Astrocyte (in vitro differentiated cells and primary cell): ENCODE measurements around the gene IL10RA. TPM values are rescaled to one million over a fixed set of nuclear protein-coding genes. Genes with fewer than 3 reads are reported as not detected.

Experiments
- DNase-seq: peaks from one replicate; pipeline ENCODE4 v3.0.0-alpha.2; 2010; ENCODE audit warnings: low read depth
- FAIRE-seq: peaks from 2 replicates; lab custom pipeline; 2011; peaks lifted over from hg19 to GRCh38; lab: Jason Lieb, UNC
- H2AFZ ChIP-seq: 2 replicates; pipeline ENCODE4 v1.6.0; 2012; ENCODE audit warnings: low read depth, low read length, inconsistent platforms
- H3K27ac ChIP-seq: 2 replicates; pipeline ENCODE4 v1.5.1; 2011; ENCODE audit warnings: low read depth, low read length, inconsistent platforms
- H3K27me3 ChIP-seq: 2 replicates; pipeline ENCODE4 v1.6.0; 2011; ENCODE audit warnings: low read length, inconsistent platforms; ENCODE audit not compliant: insufficient read depth
- H3K36me3 ChIP-seq: 2 replicates; pipeline ENCODE4 v1.5.1; 2011; ENCODE audit warnings: low read length, inconsistent platforms; ENCODE audit not compliant: insufficient read depth
- H3K4me1 ChIP-seq: 2 replicates; pipeline ENCODE4 v1.5.1; 2011; ENCODE audit warnings: low read length, inconsistent platforms; ENCODE audit not compliant: insufficient read depth
- H3K4me2 ChIP-seq: 2 replicates; pipeline ENCODE4 v1.6.0; 2012; ENCODE audit warnings: low read length, inconsistent platforms
- H3K4me3 ChIP-seq: 2 replicates; pipeline ENCODE4 v1.5.1; 2011; ENCODE audit warnings: low read depth, mild to moderate bottlenecking, low read length, inconsistent platforms; ENCODE audit not compliant: insufficient read depth
- H3K79me2 ChIP-seq: 2 replicates; pipeline ENCODE4 v1.6.0; 2012; ENCODE audit warnings: mild to moderate bottlenecking, low read length, inconsistent platforms; ENCODE audit not compliant: insufficient read depth
- H3K9ac ChIP-seq: 2 replicates; pipeline ENCODE4 v1.6.0; 2012; ENCODE audit warnings: mild to moderate bottlenecking, low read length, inconsistent platforms
- H3K9me3 ChIP-seq: 2 replicates; pipeline ENCODE4 v1.5.1; 2012; ENCODE audit warnings: low read depth, mild to moderate bottlenecking, low read length, inconsistent platforms; ENCODE audit not compliant: insufficient read depth
- H4K20me1 ChIP-seq: 2 replicates; pipeline ENCODE4 v1.6.0; 2012; ENCODE audit warnings: low read length, inconsistent platforms; ENCODE audit not compliant: insufficient read depth
- H3K27ac Mint-ChIP-seq: one replicate; pipeline ENCODE4 v1.8.0; 2021; ENCODE audit warnings: mild to moderate bottlenecking, mixed read lengths; ENCODE audit not compliant: unreplicated experiment
- H3K27me3 Mint-ChIP-seq: one replicate; pipeline ENCODE4 v1.8.0; 2021; ENCODE audit warnings: low read depth, mixed read lengths; ENCODE audit not compliant: unreplicated experiment
- H3K36me3 Mint-ChIP-seq: one replicate; pipeline ENCODE4 v1.8.0; 2021; ENCODE audit warnings: low read depth, mixed read lengths; ENCODE audit not compliant: unreplicated experiment
- H3K4me1 Mint-ChIP-seq: one replicate; pipeline ENCODE4 v1.8.0; 2021; ENCODE audit warnings: low read depth, mixed read lengths; ENCODE audit not compliant: unreplicated experiment
- H3K4me3 Mint-ChIP-seq: one replicate; pipeline ENCODE4 v1.8.0; 2021; ENCODE audit warnings: mild to moderate bottlenecking, moderate library complexity, mixed read lengths; ENCODE audit not compliant: unreplicated experiment
- H3K9me3 Mint-ChIP-seq: one replicate; pipeline ENCODE4 v1.8.0; 2021; ENCODE audit warnings: mild to moderate bottlenecking, mixed read lengths; ENCODE audit not compliant: unreplicated experiment
- EZH2 ChIP-seq: IDR thresholded peaks from 2 replicates; pipeline ENCODE4 v1.6.1; 2012; ENCODE audit warnings: mild to moderate bottlenecking, low read length, inconsistent platforms; ENCODE audit not compliant: insufficient read depth
- total RNA-seq: library from RNA; stranded (reverse); gene quantifications from 2 replicates; pipeline ENCODE4 v1.2.1, GENCODE V29; 2021
- TF ChIP-seq, protein P1 (sequence below): IDR thresholded peaks from 2 replicates; pipeline ENCODE4 v1.5.1; 2011; ENCODE audit warnings: low read depth, mild to moderate bottlenecking, inconsistent platforms, low read length, moderate library complexity; ENCODE audit not compliant: insufficient read depth

Gene IL10RA
- total RNA-seq, 1 donor from 2014 or later: 0.73 TPM

- Mint-ChIP-seq H3K36me3 (no peaks in the 10 kb centered on the region), H3K27me3 (peaks cover 13% of the 10 kb centered on the region), H3K4me1 (peaks cover 3% of the 10 kb centered on the region), H3K9me3 (no peaks in the 10 kb centered on the region), H3K27ac (no peak overlapping the region), H3K4me3 (no peak overlapping the region)
- Histone ChIP-seq H3K27me3 (no peaks in the 10 kb centered on the region), H3K4me1 (no peaks in the 10 kb centered on the region), H3K4me2 (no peak overlapping the region), H3K4me3 (no peak overlapping the region), H3K9me3 (no peaks in the 10 kb centered on the region), H3K27ac (no peak overlapping the region), H3K36me3 (no peaks in the 10 kb centered on the region), H2AFZ (no peak overlapping the region), H3K9ac (no peak overlapping the region), H3K79me2 (no peaks in the 10 kb centered on the region), H4K20me1 (no peaks in the 10 kb centered on the region)
- DNase-seq (no peak), FAIRE-seq (no peak)
- TF ChIP-seq, protein P1, sequence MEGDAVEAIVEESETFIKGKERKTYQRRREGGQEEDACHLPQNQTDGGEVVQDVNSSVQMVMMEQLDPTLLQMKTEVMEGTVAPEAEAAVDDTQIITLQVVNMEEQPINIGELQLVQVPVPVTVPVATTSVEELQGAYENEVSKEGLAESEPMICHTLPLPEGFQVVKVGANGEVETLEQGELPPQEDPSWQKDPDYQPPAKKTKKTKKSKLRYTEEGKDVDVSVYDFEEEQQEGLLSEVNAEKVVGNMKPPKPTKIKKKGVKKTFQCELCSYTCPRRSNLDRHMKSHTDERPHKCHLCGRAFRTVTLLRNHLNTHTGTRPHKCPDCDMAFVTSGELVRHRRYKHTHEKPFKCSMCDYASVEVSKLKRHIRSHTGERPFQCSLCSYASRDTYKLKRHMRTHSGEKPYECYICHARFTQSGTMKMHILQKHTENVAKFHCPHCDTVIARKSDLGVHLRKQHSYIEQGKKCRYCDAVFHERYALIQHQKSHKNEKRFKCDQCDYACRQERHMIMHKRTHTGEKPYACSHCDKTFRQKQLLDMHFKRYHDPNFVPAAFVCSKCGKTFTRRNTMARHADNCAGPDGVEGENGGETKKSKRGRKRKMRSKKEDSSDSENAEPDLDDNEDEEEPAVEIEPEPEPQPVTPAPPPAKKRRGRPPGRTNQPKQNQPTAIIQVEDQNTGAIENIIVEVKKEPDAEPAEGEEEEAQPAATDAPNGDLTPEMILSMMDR: no peak
- no peak for TF ChIP-seq EZH2
Measured at GRCh38 chr11:117995472-117995871, 9.3 kb downstream of the IL10RA start.

DNA sequence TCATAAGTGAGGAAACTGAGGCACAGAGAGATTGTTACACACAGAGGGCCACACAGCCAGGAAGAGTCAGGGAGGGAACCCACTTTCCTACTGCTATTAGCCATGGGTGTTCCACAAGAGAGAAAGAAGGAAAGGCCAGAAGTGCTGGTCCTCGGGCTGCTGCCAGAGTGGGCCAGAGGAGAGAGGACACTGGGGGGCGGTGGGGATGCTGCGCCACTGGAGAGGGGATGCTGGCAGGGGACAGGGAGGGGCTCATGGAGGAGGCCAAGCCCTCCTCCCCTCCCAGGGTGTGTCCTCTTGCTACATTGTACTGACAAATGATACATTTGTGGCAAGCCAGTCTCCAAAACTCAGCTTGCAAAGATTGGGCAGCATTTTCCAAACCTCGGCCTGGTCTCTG lies 9.9 kb downstream of the IL10RA start:
- H3K27ac ChIP-seq: no peak overlapping the region
- no peaks in the 10 kb centered on the region for H4K20me1 ChIP-seq
- FAIRE-seq: no peak
- H3K4me3 Mint-ChIP-seq: no peak overlapping the region
- H3K27me3 ChIP-seq: no peaks in the 10 kb centered on the region
- no peak overlapping the region for H3K4me3 ChIP-seq
- peaks cover 13% of the 10 kb centered on the region for H3K27me3 Mint-ChIP-seq
- H3K79me2 ChIP-seq: no peaks in the 10 kb centered on the region
- no peak overlapping the region for H3K27ac Mint-ChIP-seq
- no peak overlapping the region for H3K4me2 ChIP-seq
- no peaks in the 10 kb centered on the region for H3K9me3 Mint-ChIP-seq
- DNase-seq: no peak
- TF ChIP-seq, protein P1: no peak
- TF ChIP-seq EZH2: no peak
- no peaks in the 10 kb centered on the region for H3K4me1 ChIP-seq
- no peak overlapping the region for H3K9ac ChIP-seq
- H3K4me1 Mint-ChIP-seq: peaks cover 3% of the 10 kb centered on the region
- no peaks in the 10 kb centered on the region for H3K36me3 ChIP-seq
- no peaks in the 10 kb centered on the region for H3K36me3 Mint-ChIP-seq
- H2AFZ ChIP-seq: no peak overlapping the region
- no peaks in the 10 kb centered on the region for H3K9me3 ChIP-seq

DNA sequence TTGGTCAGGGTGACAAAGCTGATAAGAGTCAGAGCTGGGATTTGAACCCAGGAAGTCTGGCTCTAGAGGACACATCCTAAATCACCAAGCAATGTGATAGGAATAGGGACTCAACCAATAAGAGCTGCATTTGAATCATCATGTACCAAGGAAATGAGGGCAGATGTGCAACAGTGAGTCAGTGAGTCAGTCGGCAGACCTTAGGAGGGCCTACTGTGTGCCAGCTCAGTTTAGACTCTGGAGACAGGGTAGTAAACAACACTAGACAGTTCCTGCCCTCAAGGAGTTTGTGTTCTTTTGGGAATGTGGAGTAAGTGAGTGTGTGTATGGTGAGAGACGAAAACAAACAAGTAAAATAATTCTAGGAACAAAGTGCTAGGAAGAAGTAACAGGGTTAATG lies 11.2 kb downstream of the IL10RA start:
- Histone ChIP-seq H3K9ac (no peak overlapping the region), H3K9me3 (no peaks in the 10 kb centered on the region), H3K4me3 (no peak overlapping the region), H3K4me2 (no peak overlapping the region), H3K27me3 (no peaks in the 10 kb centered on the region), H3K79me2 (no peaks in the 10 kb centered on the region), H4K20me1 (no peaks in the 10 kb centered on the region), H2AFZ (no peak overlapping the region), H3K27ac (no peak overlapping the region), H3K4me1 (no peaks in the 10 kb centered on the region), H3K36me3 (no peaks in the 10 kb centered on the region)
- no peaks in the 10 kb centered on the region for H3K36me3 Mint-ChIP-seq
- peaks cover 7% of the 10 kb centered on the region for H3K4me1 Mint-ChIP-seq
- FAIRE-seq (no peak), DNase-seq (no peak)
- no peak overlapping the region for H3K4me3 Mint-ChIP-seq
- H3K27ac Mint-ChIP-seq: no peak overlapping the region
- H3K27me3 Mint-ChIP-seq: peaks cover 13% of the 10 kb centered on the region
- no peak for TF ChIP-seq EZH2
- TF ChIP-seq, protein P1: no peak
- H3K9me3 Mint-ChIP-seq: no peaks in the 10 kb centered on the region
